H4 (cell line): Measurements from ENCODE around the gene MCTP1. TPM values are rescaled to one million over a fixed set of nuclear protein-coding genes. Genes with fewer than 3 reads are reported as not detected.

Source experiments
- DNase-seq: peaks from one replicate; pipeline ENCODE4 v3.0.0-alpha.2; 2015; ENCODE audit warnings: low spot score
- total RNA-seq: library from RNA; depleted of rRNA; stranded (reverse); fragments of >200 nt; shearing (Covaris generic); gene quantifications from 2 replicates; pipeline ENCODE4 v1.2.3, GENCODE V29; 2014

Gene MCTP1
- total RNA-seq, 1 experiment from 2014 or later = 6.5 TPM

GRCh38 chr5:94761786-94762185, 523.1 kb downstream of the MCTP1 start:
- DNase-seq = no peak

- no peak for DNase-seq
Observed at GRCh38 chr5:94761055-94761454, 523.8 kb downstream of the MCTP1 start.

- DNase-seq = no peak
Observed at GRCh38 chr5:94759961-94760360, 524.9 kb downstream of the MCTP1 start.

GRCh38 chr5:94759022-94759421, 525.9 kb downstream of the MCTP1 start:
- no peak for DNase-seq

- DNase-seq = no peak
Observed at GRCh38 chr5:94754824-94755223, 530.1 kb downstream of the MCTP1 start.

GRCh38 chr5:94751460-94751859, 533.4 kb downstream of the MCTP1 start:
- DNase-seq = no peak

- no peak for DNase-seq
Observed at GRCh38 chr5:94750681-94751080, 534.2 kb downstream of the MCTP1 start.

- no peak for DNase-seq
Observed at GRCh38 chr5:94749042-94749441, 535.9 kb downstream of the MCTP1 start.

GRCh38 chr5:94748212-94748611, 536.7 kb downstream of the MCTP1 start:
- DNase-seq = no peak

GRCh38 chr5:94747371-94747770, 537.5 kb downstream of the MCTP1 start:
- DNase-seq = no peak

GRCh38 chr5:94746731-94747124, 538.2 kb downstream of the MCTP1 start:
- DNase-seq = no peak

- DNase-seq = no peak
Observed at GRCh38 chr5:94745786-94746730, 538.8 kb downstream of the MCTP1 start.

GRCh38 chr5:94744906-94745305, 540.0 kb downstream of the MCTP1 start:
- DNase-seq = no peak

- DNase-seq = no peak
Observed at GRCh38 chr5:94742852-94743251, 542.0 kb downstream of the MCTP1 start.

- no peak for DNase-seq
Observed at GRCh38 chr5:94740286-94740685, 544.6 kb downstream of the MCTP1 start.

- no peak for DNase-seq
Observed at GRCh38 chr5:94736498-94736897, 548.4 kb downstream of the MCTP1 start.

- no peak for DNase-seq
Observed at GRCh38 chr5:94731471-94731870, 553.4 kb downstream of the MCTP1 start.

GRCh38 chr5:94725142-94725541, 559.8 kb downstream of the MCTP1 start:
- DNase-seq = no peak

- no peak for DNase-seq
Observed at GRCh38 chr5:94715768-94716167, 569.1 kb downstream of the MCTP1 start.

GRCh38 chr5:94711785-94712184, 573.1 kb downstream of the MCTP1 start:
- DNase-seq = no peak

- DNase-seq = no peak
Observed at GRCh38 chr5:94709277-94709676, 575.6 kb downstream of the MCTP1 start.

GRCh38 chr5:94707359-94707758, 577.5 kb downstream of the MCTP1 start:
- no peak for DNase-seq

GRCh38 chr5:94705427-94705826, 579.5 kb downstream of the MCTP1 start:
- DNase-seq = no peak

GRCh38 chr5:94702729-94703128, 582.2 kb downstream of the MCTP1 start:
- DNase-seq = no peak
